Measurements from ENCODE around the gene OGDH.

GRCh38 chr7:44743750-44744149 is 137.3 kb downstream of the OGDH start:
- TF ChIP-seq POLR2AphosphoS5 (IDR thresholded peaks at IDR 0.05): no peak
- TF ChIP-seq CTCF (IDR thresholded peaks at IDR 0.05): no peak
